ENCODE measurements around the gene ADGRG6.

DNA sequence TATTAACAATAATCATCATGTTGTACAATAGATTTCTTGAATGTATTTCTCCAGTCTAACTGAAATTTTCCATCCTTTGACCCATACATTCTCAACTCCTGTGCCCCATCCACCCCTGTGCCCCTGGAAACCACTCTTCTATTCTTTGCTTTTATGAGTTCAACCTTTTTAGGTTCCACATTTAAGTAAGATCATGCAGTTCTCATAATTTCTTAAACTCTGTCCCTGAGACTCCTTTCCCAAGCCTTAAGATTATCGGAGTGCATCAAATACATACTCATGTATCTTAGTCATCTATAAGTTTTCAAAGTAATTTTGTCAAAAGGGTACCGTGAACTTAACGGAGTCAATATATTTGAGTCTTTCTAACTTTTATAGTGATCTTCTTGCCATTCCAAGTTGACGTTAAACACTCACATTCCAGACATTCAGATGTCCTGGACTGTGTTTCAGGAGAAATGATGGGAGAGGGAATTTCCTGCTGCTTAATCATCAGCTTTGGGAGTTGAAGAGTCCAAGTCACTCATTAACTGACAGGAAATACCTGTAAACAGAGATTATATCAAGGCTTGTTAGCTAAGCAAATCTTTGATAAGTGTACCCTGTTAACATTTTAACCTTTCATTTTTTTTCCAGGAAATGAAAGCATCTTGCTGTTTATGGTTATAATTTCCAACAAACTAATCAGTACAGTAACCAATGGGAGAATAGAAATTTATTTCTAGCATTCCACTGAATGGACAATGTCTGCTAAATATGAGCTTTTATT lies 73.3 kb downstream of the ADGRG6 start:
- TF ChIP-seq YY1 (IDR thresholded peaks at IDR 0.05; ENCODE audit: insufficient read depth, insufficient read length) (no peak), SUZ12 (IDR thresholded peaks at IDR 0.05; ENCODE audit: extremely low read depth, insufficient read depth, insufficient read length) (no peak), ZNF274 (IDR thresholded peaks at IDR 0.05; ENCODE audit: low read depth, low read length) (no peak)

Measured in NT2/D1 (cell line).